Measurements from ENCODE around the gene APBA2. TPM values are rescaled to one million over a fixed set of nuclear protein-coding genes. Genes with fewer than 3 reads are reported as not detected.
A peak's percentile ranks its signal among the peaks of the same experiment; 100 is the strongest.
"Not testable (repeated sequence)": the region's sequence is repeated elsewhere in the genome, so short reads cannot be mapped to it uniquely, and the experiment has no call there.

APBA2 gene
- polyA plus RNA-seq, 3 donors, result 13.1 to 16.6 (median 15.2) TPM

DNA sequence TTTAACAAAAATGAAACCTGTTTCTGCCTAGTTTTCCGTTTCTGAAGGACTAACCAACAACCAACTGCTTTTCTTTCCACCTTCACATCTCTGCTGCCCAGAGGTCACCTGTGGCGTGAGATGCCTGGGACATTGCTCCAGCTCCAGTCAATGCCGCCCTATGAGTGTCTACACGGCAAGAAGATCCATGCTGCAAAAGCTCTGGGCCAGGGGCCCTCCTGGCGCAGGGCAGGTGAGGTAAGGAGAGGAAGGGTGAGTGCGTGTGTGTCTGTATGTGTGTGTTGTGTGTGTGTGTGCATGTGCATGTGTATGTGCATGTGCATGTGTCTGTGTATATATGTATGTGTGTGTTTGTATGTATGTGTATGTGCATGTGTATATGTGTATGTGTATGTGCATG lies 252.5 kb downstream of the APBA2 start:
- no peak for DNase-seq (ENCODE audit: extremely low read depth in 1 of 11, low read depth in 9 of 11, low spot score in 4 of 11)

DNA sequence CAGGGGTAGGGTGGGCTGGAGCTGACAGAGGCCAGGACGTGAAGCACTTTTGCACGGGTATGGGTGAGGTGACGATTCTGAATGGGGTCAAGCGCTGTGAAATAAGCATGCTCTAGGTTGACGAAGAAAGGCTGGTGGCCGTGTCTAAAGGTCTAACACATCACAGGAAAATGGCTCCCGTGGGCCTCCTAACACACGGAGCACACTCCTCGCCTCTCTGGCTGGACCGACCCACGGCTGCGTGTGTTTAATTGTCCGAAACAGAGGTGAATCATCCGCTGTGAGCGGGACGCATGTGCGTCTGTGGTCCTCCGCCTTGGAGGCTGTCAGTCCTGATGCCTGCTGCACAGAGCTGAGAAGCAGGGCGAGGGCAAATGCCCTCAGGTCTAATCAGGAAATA lies 253.3 kb downstream of the APBA2 start:
- no peak for DNase-seq (ENCODE audit: extremely low read depth in 1 of 11, low read depth in 9 of 11, low spot score in 4 of 11)

GRCh38 chr15:29139540-29140459 lies 254.0 kb downstream of the APBA2 start:
- peak in 3 of 11 donors; percentile 51 to 55 (median 54) for DNase-seq (ENCODE audit: extremely low read depth in 1 of 11, low read depth in 9 of 11, low spot score in 4 of 11)

GRCh38 chr15:29140475-29141307 lies 254.9 kb downstream of the APBA2 start:
- no peak for DNase-seq (ENCODE audit: extremely low read depth in 1 of 11, low read depth in 9 of 11, low spot score in 4 of 11)

DNA sequence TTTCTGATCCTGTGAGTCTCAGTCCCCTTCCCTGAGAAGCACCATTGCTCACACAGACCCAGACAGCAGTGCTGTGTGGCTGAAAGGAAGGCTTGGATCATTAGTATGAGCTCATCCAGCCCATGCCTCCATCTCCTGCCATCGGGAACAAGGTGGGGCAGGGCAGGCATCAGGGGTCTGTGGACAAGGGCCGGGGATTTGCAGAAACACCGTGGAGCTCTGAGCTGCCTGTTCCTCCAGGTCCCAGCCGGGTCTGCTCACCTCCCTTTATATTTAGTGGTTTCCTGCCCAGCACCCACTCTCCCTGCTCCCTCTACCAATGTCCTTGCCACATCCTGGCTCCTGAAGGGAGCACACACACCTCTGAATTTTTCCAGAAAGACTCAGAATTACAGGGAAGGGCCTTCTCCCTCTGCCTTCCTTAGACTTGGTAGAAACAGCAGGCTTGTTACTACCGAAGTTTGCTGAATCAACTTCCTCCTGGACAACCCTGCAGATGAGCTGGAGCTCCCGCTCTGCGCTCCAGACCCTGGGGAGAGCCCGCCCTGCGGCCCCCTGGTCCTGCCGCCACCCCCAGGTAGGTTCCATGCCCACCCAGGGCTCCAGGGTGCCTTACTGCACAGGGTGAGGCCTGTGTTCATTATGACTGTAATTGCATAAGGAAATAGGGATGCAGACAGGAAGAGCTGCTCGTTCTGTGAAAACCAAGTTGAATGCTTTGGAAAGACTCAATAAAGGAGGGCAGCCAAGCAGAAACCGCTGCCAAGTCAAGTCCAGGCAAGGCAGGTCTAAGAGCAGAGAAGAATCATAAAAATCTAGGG lies 255.7 kb downstream of the APBA2 start:
- no peak for DNase-seq (ENCODE audit: extremely low read depth in 1 of 11, low read depth in 9 of 11, low spot score in 4 of 11)

GRCh38 chr15:29142129-29142747 lies 256.5 kb downstream of the APBA2 start:
- DNase-seq (ENCODE audit: extremely low read depth in 1 of 11, low read depth in 9 of 11, low spot score in 4 of 11), result no peak

- DNase-seq (ENCODE audit: extremely low read depth in 1 of 11, low read depth in 9 of 11, low spot score in 4 of 11), result no peak
These were observed 257.5 kb downstream of the APBA2 start for GRCh38 chr15:29143293-29143692.

GRCh38 chr15:29143909-29144635 lies 258.3 kb downstream of the APBA2 start:
- DNase-seq (ENCODE audit: extremely low read depth in 1 of 11, low read depth in 9 of 11, low spot score in 4 of 11), result no peak

GRCh38 chr15:29149738-29150075 lies 263.9 kb downstream of the APBA2 start:
- DNase-seq (ENCODE audit: extremely low read depth in 1 of 11, low read depth in 9 of 11, low spot score in 4 of 11), result no peak

- no peak for DNase-seq (ENCODE audit: extremely low read depth in 1 of 11, low read depth in 9 of 11, low spot score in 4 of 11)
These were observed 265.0 kb downstream of the APBA2 start for GRCh38 chr15:29150515-29151483.

DNA sequence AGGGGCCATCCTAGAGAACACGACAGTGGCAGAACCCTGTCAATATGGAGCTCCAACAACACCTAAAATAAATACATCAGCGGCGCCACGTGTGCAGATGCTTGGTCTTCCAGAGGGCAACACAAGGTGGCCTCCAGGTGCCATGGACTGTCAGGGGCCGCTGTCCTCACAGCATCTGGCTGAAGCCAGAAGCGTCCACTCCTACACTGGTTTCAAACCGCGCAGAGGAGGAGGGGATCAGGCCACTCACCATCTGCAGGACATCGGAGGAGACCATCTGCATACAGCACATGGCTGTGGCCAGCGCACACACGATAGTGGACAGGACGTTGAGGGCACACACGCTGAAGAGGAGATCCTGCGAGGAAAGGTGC lies 265.7 kb downstream of the APBA2 start:
- no peak for DNase-seq (ENCODE audit: extremely low read depth in 1 of 11, low read depth in 9 of 11, low spot score in 4 of 11)

GRCh38 chr15:29156521-29156920 lies 270.7 kb downstream of the APBA2 start:
- DNase-seq (ENCODE audit: extremely low read depth in 1 of 11, low read depth in 9 of 11, low spot score in 4 of 11), result no peak

GRCh38 chr15:29159771-29160455 lies 274.1 kb downstream of the APBA2 start:
- no peak for DNase-seq (ENCODE audit: extremely low read depth in 1 of 11, low read depth in 9 of 11, low spot score in 4 of 11)

DNA sequence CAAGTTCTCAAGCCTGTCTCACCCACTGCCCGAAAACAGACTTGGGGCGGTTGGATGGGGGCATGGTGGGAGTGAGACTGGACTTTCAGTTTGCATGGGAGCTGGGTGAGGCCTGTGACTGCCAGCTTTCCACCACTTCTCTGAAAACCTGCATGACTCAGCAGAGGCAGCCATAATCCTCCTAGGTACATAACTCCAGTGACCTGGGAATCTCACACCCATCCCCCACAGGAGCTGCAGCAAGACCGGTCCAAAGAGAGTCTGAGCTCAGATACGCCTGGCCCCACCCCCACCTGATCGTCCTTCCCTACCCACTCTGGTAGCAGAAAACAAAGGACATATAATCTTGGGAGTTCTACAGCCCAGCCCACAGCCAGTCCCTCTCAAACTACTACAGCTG lies 276.6 kb downstream of the APBA2 start:
- DNase-seq (ENCODE audit: extremely low read depth in 1 of 11, low read depth in 9 of 11, low spot score in 4 of 11), result no peak

GRCh38 chr15:29167122-29167521 lies 281.3 kb downstream of the APBA2 start:
- not testable (repeated sequence) for DNase-seq (ENCODE audit: extremely low read depth in 1 of 11, low read depth in 9 of 11, low spot score in 4 of 11)

All from renal cortex interstitium (tissue), 11 donors.